Activated B cell treated with CpG ODN at 0.5 μM for 24 hours (primary cell): ENCODE results near the gene TBX4. TPM values are rescaled to one million over a fixed set of nuclear protein-coding genes. Genes with fewer than 3 reads are reported as not detected.
"Not testable (repeated sequence)": the region's sequence is repeated elsewhere in the genome, so short reads cannot be mapped to it uniquely, and the experiment has no call there.

Source experiments
- ATAC-seq: fragments of 200-7000 bp; cut with Tn5 transposase; one replicate; pipeline ENCODE4 v1.10.0; 2021; ENCODE audit warnings: low read depth, mild to moderate bottlenecking, moderate library complexity
- CTCF ChIA-PET: fragments of 350-600 bp; sonication (Branson Sonifier 250); formaldehyde crosslinking; loops from one replicate; lab custom pipeline; 2021; ENCODE audit warnings: antibody characterized with exemption; lab: Charles Lee
- POLR2A ChIA-PET: fragments of 350-600 bp; sonication (Branson Sonifier 250); formaldehyde crosslinking; loops from one replicate; lab custom pipeline; 2021; ENCODE audit warnings: antibody characterized with exemption; lab: Charles Lee
- DNase-seq: peaks from one replicate; pipeline ENCODE4 v3.0.0; 2022
- H3K27ac Mint-ChIP-seq: one replicate; pipeline ENCODE4 v1.8.0; 2020; ENCODE audit warnings: mixed read lengths
- H3K27me3 Mint-ChIP-seq: one replicate; pipeline ENCODE4 v1.8.0; 2021; ENCODE audit warnings: mixed read lengths
- H3K36me3 Mint-ChIP-seq: one replicate; pipeline ENCODE4 v1.8.0; 2021; ENCODE audit warnings: low read depth, mixed read lengths
- H3K4me1 Mint-ChIP-seq: one replicate; pipeline ENCODE4 v1.8.0; 2021; ENCODE audit warnings: mixed read lengths
- H3K4me3 Mint-ChIP-seq: one replicate; pipeline ENCODE4 v1.8.0; 2020; ENCODE audit warnings: mild to moderate bottlenecking, mixed read lengths
- H3K9me3 Mint-ChIP-seq: one replicate; pipeline ENCODE4 v1.8.0; 2020; ENCODE audit warnings: mixed read lengths
- intact Hi-C: fragments of 100-400 bp; cut with micrococcal nuclease; formaldehyde crosslinking; loops from one replicate; pipeline ENCODE4 v1.15.1; 2024
- total RNA-seq: library from RNA; stranded (reverse); gene quantifications from 2 replicates; pipeline ENCODE4 v1.2.3, GENCODE V29; 2022
- TF ChIP-seq, protein P1 (sequence below): fragments of 200-600 bp; IDR thresholded peaks from one replicate; pipeline ENCODE4 v1.8.0; 2022; ENCODE audit warnings: antibody characterized with exemption, mild to moderate bottlenecking

TBX4 gene
- total RNA-seq, 1 donor from 2014 or later: not detected

- intact Hi-C loops: no loop called here
- H3K4me3 Mint-ChIP-seq: no peak overlapping the region
- DNase-seq (no peak), ATAC-seq (no peak)
- H3K27me3 Mint-ChIP-seq: peaks cover 17% of the 10 kb centered on the region
- TF ChIP-seq, protein P1, sequence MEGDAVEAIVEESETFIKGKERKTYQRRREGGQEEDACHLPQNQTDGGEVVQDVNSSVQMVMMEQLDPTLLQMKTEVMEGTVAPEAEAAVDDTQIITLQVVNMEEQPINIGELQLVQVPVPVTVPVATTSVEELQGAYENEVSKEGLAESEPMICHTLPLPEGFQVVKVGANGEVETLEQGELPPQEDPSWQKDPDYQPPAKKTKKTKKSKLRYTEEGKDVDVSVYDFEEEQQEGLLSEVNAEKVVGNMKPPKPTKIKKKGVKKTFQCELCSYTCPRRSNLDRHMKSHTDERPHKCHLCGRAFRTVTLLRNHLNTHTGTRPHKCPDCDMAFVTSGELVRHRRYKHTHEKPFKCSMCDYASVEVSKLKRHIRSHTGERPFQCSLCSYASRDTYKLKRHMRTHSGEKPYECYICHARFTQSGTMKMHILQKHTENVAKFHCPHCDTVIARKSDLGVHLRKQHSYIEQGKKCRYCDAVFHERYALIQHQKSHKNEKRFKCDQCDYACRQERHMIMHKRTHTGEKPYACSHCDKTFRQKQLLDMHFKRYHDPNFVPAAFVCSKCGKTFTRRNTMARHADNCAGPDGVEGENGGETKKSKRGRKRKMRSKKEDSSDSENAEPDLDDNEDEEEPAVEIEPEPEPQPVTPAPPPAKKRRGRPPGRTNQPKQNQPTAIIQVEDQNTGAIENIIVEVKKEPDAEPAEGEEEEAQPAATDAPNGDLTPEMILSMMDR: no peak
- H3K27ac Mint-ChIP-seq: no peak overlapping the region
- POLR2A ChIA-PET: no interaction called here
- no peaks in the 10 kb centered on the region for H3K36me3 Mint-ChIP-seq
- H3K9me3 Mint-ChIP-seq: no peaks in the 10 kb centered on the region
- CTCF ChIA-PET: interaction anchor here (0.7 kb wide), 1 partner anchor 681 kb away, joined by 3 read pairs; no protein-coding TSS in a partner anchor
- H3K4me1 Mint-ChIP-seq: no peaks in the 10 kb centered on the region
Measured at GRCh38 chr17:61519139-61519538, 66.9 kb downstream of the TBX4 start.

DNA sequence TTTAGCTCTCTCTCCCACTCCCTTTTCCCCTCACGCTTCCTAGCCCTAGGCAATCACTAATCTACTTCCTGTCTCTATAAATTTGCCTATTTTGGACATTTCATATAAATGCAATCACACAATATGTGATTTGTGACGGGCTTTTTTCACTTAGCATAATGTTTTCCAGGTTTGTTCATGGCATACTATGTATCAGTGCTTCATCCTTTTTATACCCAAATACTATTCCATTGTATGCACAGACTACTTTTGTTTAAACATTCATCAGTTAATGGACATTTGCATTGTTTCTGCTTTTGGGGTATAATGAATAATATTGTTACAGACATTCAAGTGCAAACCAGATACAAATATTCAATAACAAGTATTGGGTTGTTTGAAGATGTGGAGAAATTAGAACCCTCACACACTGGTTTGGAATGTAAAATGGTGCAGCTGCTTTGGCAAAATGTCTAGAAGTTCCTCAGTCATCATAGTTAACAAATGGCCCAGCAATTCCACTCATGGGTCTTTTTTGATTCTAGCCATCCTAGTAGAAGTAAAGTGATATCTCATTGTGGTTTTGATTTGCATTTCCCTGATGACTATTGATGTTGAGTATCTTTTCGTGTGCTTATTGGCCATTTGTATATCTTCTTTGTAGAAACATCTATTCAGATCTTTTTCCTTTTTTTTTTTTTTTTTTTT is 67.7 kb downstream of the TBX4 start:
- POLR2A ChIA-PET: no interaction called here
- Mint-ChIP-seq H3K36me3 (no peaks in the 10 kb centered on the region), H3K4me3 (no peak overlapping the region)

DNA sequence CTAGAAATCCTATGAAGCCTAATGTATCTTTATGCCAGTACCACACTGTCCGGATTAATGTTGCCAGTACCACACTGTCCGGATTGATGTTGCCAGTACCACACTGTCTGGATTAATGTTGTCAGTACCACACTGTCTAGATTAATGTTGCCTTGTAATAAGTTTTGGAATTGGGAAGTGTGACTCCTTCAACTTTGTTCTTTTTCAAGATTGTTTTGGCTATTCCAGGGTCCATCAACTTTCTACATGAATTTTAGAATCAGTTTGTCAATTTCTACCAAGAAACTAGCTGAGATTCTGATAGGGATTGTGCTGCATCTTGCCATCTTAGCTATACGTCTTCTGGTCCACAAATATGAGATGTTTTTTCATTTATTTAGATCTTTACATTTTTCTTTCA is 68.7 kb downstream of the TBX4 start:
- CTCF ChIA-PET: no interaction called here
- Mint-ChIP-seq H3K36me3 (no peaks in the 10 kb centered on the region), H3K4me3 (no peak overlapping the region), H3K9me3 (no peaks in the 10 kb centered on the region), H3K27me3 (peaks cover 28% of the 10 kb centered on the region), H3K27ac (no peak overlapping the region), H3K4me1 (no peaks in the 10 kb centered on the region)
- ATAC-seq (no peak), DNase-seq (no peak)
- intact Hi-C loops: no loop called here
- POLR2A ChIA-PET: no interaction called here
- TF ChIP-seq, protein P1: no peak

More for the DNA sequence above, 67.7 kb downstream of the TBX4 start:
- peaks cover 20% of the 10 kb centered on the region for H3K27me3 Mint-ChIP-seq
- ATAC-seq (no peak), DNase-seq (no peak)
- no peaks in the 10 kb centered on the region for H3K9me3 Mint-ChIP-seq
- H3K27ac Mint-ChIP-seq: no peak overlapping the region
- no peaks in the 10 kb centered on the region for H3K4me1 Mint-ChIP-seq
- CTCF ChIA-PET: no interaction called here
- intact Hi-C loops: no loop called here
- TF ChIP-seq, protein P1: no peak

GRCh38 chr17:61522088-61522487 is 69.9 kb downstream of the TBX4 start:
- Mint-ChIP-seq H3K36me3 (no peaks in the 10 kb centered on the region), H3K4me3 (no peak overlapping the region), H3K27ac (no peak overlapping the region), H3K9me3 (no peaks in the 10 kb centered on the region), H3K4me1 (no peaks in the 10 kb centered on the region), H3K27me3 (peaks cover 32% of the 10 kb centered on the region)
- ChIA-PET POLR2A (no interaction called here), CTCF (no interaction called here)
- ATAC-seq (no peak), DNase-seq (no peak)
- intact Hi-C loops: no loop called here
- TF ChIP-seq, protein P1: no peak

DNA sequence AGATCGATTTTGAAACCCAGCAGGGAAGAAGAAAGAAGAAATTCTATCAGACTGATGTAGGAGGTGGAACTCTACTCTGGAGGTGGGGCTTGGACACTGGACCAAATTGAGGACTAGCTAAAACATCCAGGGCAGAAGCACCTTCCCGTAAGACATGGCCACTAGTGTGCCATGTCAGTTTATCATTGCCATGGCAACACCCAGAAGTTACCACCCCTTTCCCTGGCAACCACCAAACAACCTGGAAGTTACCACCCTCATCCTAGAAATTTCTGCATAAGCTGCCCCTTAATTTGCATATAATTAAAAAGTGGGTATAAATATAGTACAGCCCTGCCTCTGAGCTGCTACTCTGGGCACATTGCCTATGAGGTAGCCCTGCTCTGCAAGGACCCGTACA is 72.1 kb downstream of the TBX4 start:
- Mint-ChIP-seq H3K4me3 (no peak overlapping the region), H3K9me3 (no peaks in the 10 kb centered on the region), H3K27ac (no peak overlapping the region), H3K27me3 (peaks cover 33% of the 10 kb centered on the region), H3K4me1 (no peaks in the 10 kb centered on the region), H3K36me3 (no peaks in the 10 kb centered on the region)
- intact Hi-C loops: no loop called here
- ATAC-seq (no peak), DNase-seq (no peak)
- ChIA-PET POLR2A (no interaction called here), CTCF (no interaction called here)
- TF ChIP-seq, protein P1: no peak

GRCh38 chr17:61527441-61527840 is 75.2 kb downstream of the TBX4 start:
- H3K27ac Mint-ChIP-seq, ATAC-seq, H3K9me3 Mint-ChIP-seq, POLR2A ChIA-PET, H3K36me3 Mint-ChIP-seq, H3K4me3 Mint-ChIP-seq, intact Hi-C loops, DNase-seq, H3K4me1 Mint-ChIP-seq, CTCF ChIA-PET: not testable (repeated sequence)
- peaks cover 23% of the 10 kb centered on the region for H3K27me3 Mint-ChIP-seq
